GM12878 (cell line): Measurements from ENCODE around the gene CHTOP. TPM values are rescaled to one million over a fixed set of nuclear protein-coding genes. Genes with fewer than 3 reads are reported as not detected.
"Not testable (repeated sequence)": the region's sequence is repeated elsewhere in the genome, so short reads cannot be mapped to it uniquely, and the experiment has no call there.

Experiments
- ATAC-seq: fragments of 200-7000 bp; cut with Tn5 transposase; 3 replicates; pipeline ENCODE4 v1.9.1; 2020; ENCODE audit warnings: mild to moderate bottlenecking, moderate library complexity
- BruUV-seq: library from RNA; stranded (reverse); fragments of 400-500 nt; replicated peaks from 2 replicates; lab custom pipeline; 2021; lab: Mats Ljungman, UMichigan
- CTCF ChIA-PET: fragments of 300-600 bp; sonication (Branson Sonifier 250); formaldehyde crosslinking; extraction: SDS; loops from one replicate; lab custom pipeline; 2021; ENCODE audit warnings: inconsistent platforms; lab: Yijun Ruan, JAX
- POLR2A ChIA-PET: fragments of 350-600 bp; formaldehyde crosslinking; extraction: SDS; loops from one replicate; lab custom pipeline; 2021; ENCODE audit warnings: inconsistent platforms; lab: Charles Lee
- RAD21 ChIA-PET: fragments of 300-600 bp; sonication (Branson Sonifier 250); formaldehyde crosslinking; loops from one replicate; lab custom pipeline; 2023; ENCODE audit warnings: antibody characterized with exemption; ENCODE audit not compliant: unreplicated experiment; lab: Charles Lee
- SMC1A ChIA-PET: fragments of 300-600 bp; sonication (Branson Sonifier 250); formaldehyde crosslinking; loops from one replicate; lab custom pipeline; 2023; ENCODE audit not compliant: unreplicated experiment, uncharacterized antibody; lab: Charles Lee
- DNase-seq: peaks from one replicate; pipeline ENCODE4 v3.0.0-alpha.2; 2011; ENCODE audit warnings: low read depth, low spot score
- FAIRE-seq: peaks from 3 replicates; lab custom pipeline; 2011; peaks lifted over from hg19 to GRCh38; lab: Jason Lieb, UNC
- H2AFZ ChIP-seq: 2 replicates; pipeline ENCODE4 v1.6.0; 2011; ENCODE audit warnings: low read depth, low read length, control low read depth; ENCODE audit not compliant: control insufficient read depth
- H3K27ac ChIP-seq: 2 replicates; pipeline ENCODE4 v1.5.1; 2011; ENCODE audit warnings: control low read depth; ENCODE audit not compliant: control insufficient read depth, insufficient read depth
- H3K27me3 ChIP-seq, 2 experiments: replicated peaks in 1 of 2; 2 replicates each; pipeline versions ENCODE4 v1.6.0 to v1.6.1; 2011; ENCODE audit warnings: low read length in 1 of 2; ENCODE audit not compliant: control insufficient read depth in 2 of 2, insufficient read depth in 2 of 2
- H3K36me3 ChIP-seq, 2 experiments: 2 replicates each; pipeline ENCODE4 v1.5.1; 2011; ENCODE audit warnings: low read length in 1 of 2; ENCODE audit not compliant: control insufficient read depth in 2 of 2, insufficient read depth in 2 of 2
- H3K4me1 ChIP-seq: 2 replicates; pipeline ENCODE4 v1.6.1; 2011; ENCODE audit warnings: mild to moderate bottlenecking, low read length, moderate library complexity, mixed read lengths; ENCODE audit not compliant: control insufficient read depth, insufficient read depth
- H3K4me2 ChIP-seq: 2 replicates; pipeline ENCODE4 v1.6.0; 2011; ENCODE audit warnings: control low read depth; ENCODE audit not compliant: control insufficient read depth, insufficient read depth
- H3K4me3 ChIP-seq: fragments of 200-600 bp; sonication (generic); 2 replicates; pipeline ENCODE4 v1.5.1; 2016
- H3K79me2 ChIP-seq: 2 replicates; pipeline ENCODE4 v1.6.0; 2011; ENCODE audit warnings: low read length; ENCODE audit not compliant: control insufficient read depth, insufficient read depth
- H3K9ac ChIP-seq: 2 replicates; pipeline ENCODE4 v1.8.0; 2011; ENCODE audit warnings: low read length, control low read depth, mixed read lengths; ENCODE audit not compliant: control insufficient read depth, insufficient read depth
- H3K9me3 ChIP-seq: replicated peaks from 3 replicates; pipeline ENCODE4 v1.5.1; 2011; ENCODE audit warnings: mild to moderate bottlenecking, low read length; ENCODE audit not compliant: control insufficient read depth, insufficient read depth
- H4K20me1 ChIP-seq: 2 replicates; pipeline ENCODE4 v1.6.0; 2011; ENCODE audit not compliant: control insufficient read depth, insufficient read depth
- BACH1 ChIP-seq: fragments of 450-650 bp; IDR thresholded peaks from 2 replicates; pipeline ENCODE4 v1.6.1; 2017; ENCODE audit warnings: mild to moderate bottlenecking, borderline replicate concordance
- BRCA1 ChIP-seq: IDR thresholded peaks from 2 replicates; pipeline ENCODE4 v1.6.1; 2011; ENCODE audit warnings: low read depth, low read length, improper control_type of control experiment
- CUX1 ChIP-seq: IDR thresholded peaks from 2 replicates; pipeline ENCODE4 v1.6.1; 2012; ENCODE audit warnings: improper control_type of control experiment, low read depth, low read length; ENCODE audit not compliant: insufficient replicate concordance
- FOXK2 ChIP-seq: fragments of 450-650 bp; IDR thresholded peaks from 2 replicates; pipeline ENCODE4 v1.6.1; 2017; ENCODE audit warnings: mild to moderate bottlenecking, moderate library complexity
- MYB ChIP-seq: fragments of 150-350 bp; IDR thresholded peaks from 2 replicates; pipeline ENCODE4 v1.6.1; 2014; ENCODE audit warnings: mild to moderate bottlenecking, low read depth, low read length, borderline replicate concordance
- NFYB ChIP-seq: IDR thresholded peaks from 2 replicates; pipeline ENCODE4 v1.6.1; 2011; ENCODE audit warnings: low read depth, mild to moderate bottlenecking, low read length, improper control_type of control experiment, moderate library complexity; ENCODE audit not compliant: insufficient read depth
- PML ChIP-seq: IDR thresholded peaks from 2 replicates; pipeline ENCODE4 v1.6.1; 2012; ENCODE audit warnings: low read length, inconsistent platforms
- SPI1 ChIP-seq: IDR thresholded peaks from 2 replicates; pipeline ENCODE4 v1.6.1; 2011; ENCODE audit warnings: low read depth, mild to moderate bottlenecking, low read length, moderate library complexity, borderline replicate concordance; ENCODE audit not compliant: insufficient read depth
- ZNF207 ChIP-seq: fragments of 450-650 bp; IDR thresholded peaks from 2 replicates; pipeline ENCODE4 v1.6.1; 2014; ENCODE audit warnings: antibody characterized with exemption, mild to moderate bottlenecking, borderline replicate concordance
- WGBS: methylation state at CpG from one replicate; pipeline ENCODE4 v1.1.6; 2016; ENCODE audit warnings: low lambda C conversion rate; ENCODE audit not compliant: insufficient replicate concordance, insufficient coverage; ENCODE audit errors: missing lambda C conversion rate; 5-methylcytosine and 5-hydroxymethylcytosine counted together
- in situ Hi-C: fragments of 300-500 bp; cut with MboI; formaldehyde crosslinking; loops from 9 replicates; pipeline ENCODE4 v1.14.3; 2018; ENCODE audit warnings: mixed read lengths
- intact Hi-C: fragments of 100-400 bp; cut with micrococcal nuclease; formaldehyde crosslinking; loops from one replicate; pipeline ENCODE4 v1.14.2; 2022; ENCODE audit not compliant: unreplicated experiment
- polyA plus RNA-seq, 11 experiments: library from polyadenylated mRNA; depleted of rRNA in 4 of 11; unstranded in 6 of 11; stranded (reverse) in 5 of 11; fragments of >200 nt; fragmentation: Nextera tagmentation in 4 of 11; fragmentation: Illumina TruSeq in 1 of 11; extraction: Ambion mirVana in 4 of 11; extraction: Trizol in 1 of 11; gene quantifications; 1 replicate in 1 of 11; 2 replicates in 10 of 11; pipeline versions ENCODE4 v1.2.1 to v1.2.3, GENCODE V29; 2011 to 2016; ENCODE audit warnings: inconsistent platforms in 2 of 11, missing spikeins in 2 of 11, low read depth in 1 of 11
- total RNA-seq, 4 experiments: library from RNA; depleted of rRNA in 3 of 4; stranded (reverse); fragments of >200 nt in 3 of 4; fragmentation: Illumina TruSeq in 1 of 4; extraction: Trizol in 1 of 4; gene quantifications; 2 replicates each; pipeline versions ENCODE4 v1.2.1 to v1.2.3, GENCODE V29; 2013 to 2021

CHTOP gene
- total and polyA plus RNA-seq, 10 of the 15 experiments (the other 5 are each of a cell fraction or from before 2014, with no cell fraction given): 8.4 to 93.8 (median 52.3) TPM

- CTCF ChIA-PET: interaction anchor here (1.2 to 1.3 kb wide), 2 partner anchors 15 to 76 kb away, joined by 4 to 5 read pairs; no protein-coding TSS in a partner anchor
- no peak for ATAC-seq
- H4K20me1 ChIP-seq: no peaks in the 10 kb centered on the region
- H3K9me3 ChIP-seq: no peaks in the 10 kb centered on the region
- H3K36me3 ChIP-seq: no peaks in the 10 kb centered on the region
- TF ChIP-seq ZNF207: no peak
- no peak for TF ChIP-seq MYB
- TF ChIP-seq SPI1: no peak
- no peak for TF ChIP-seq PML
- TF ChIP-seq FOXK2: no peak
- no peak for TF ChIP-seq BACH1
- TF ChIP-seq NFYB: no peak
- no peak for TF ChIP-seq BRCA1
- TF ChIP-seq CUX1: no peak
- TF ChIP-seq, all 136 proteins: peak for 0
- in situ Hi-C loops: no loop called here
- no peak overlapping the region for H3K9ac ChIP-seq
- FAIRE-seq (no peak), DNase-seq (no peak)
- no peaks in the 10 kb centered on the region for H3K27me3 ChIP-seq
- intact Hi-C loops: no loop called here
- no TSS peak for BruUV-seq
- no peaks in the 10 kb centered on the region for H3K4me1 ChIP-seq
- no peaks in the 10 kb centered on the region for H3K79me2 ChIP-seq
- H3K4me2 ChIP-seq: no peak overlapping the region
- no peak overlapping the region for H2AFZ ChIP-seq
- ChIA-PET POLR2A (no interaction called here), SMC1A (interaction anchor here (1.0 kb wide), 1 partner anchor 54 kb away, joined by 3 read pairs; no protein-coding TSS in a partner anchor), RAD21 (no interaction called here)
- H3K4me3 ChIP-seq: no peak overlapping the region
- no peak overlapping the region for H3K27ac ChIP-seq
- 26% methylated on average over 5 of the region's 5 CpGs for WGBS
Measured at GRCh38 chr1:153587314-153587713, 46.6 kb upstream of the CHTOP start.

GRCh38 chr1:153588033-153588432 lies 45.8 kb upstream of the CHTOP start:
- DNase-seq, H3K9ac ChIP-seq, H3K4me2 ChIP-seq, RAD21 ChIA-PET, H3K79me2 ChIP-seq, H3K9me3 ChIP-seq, in situ Hi-C loops, H2AFZ ChIP-seq, ATAC-seq, BruUV-seq, FAIRE-seq, H3K27me3 ChIP-seq, H4K20me1 ChIP-seq, H3K4me3 ChIP-seq, intact Hi-C loops, H3K27ac ChIP-seq, H3K4me1 ChIP-seq, H3K36me3 ChIP-seq: not testable (repeated sequence)
- CTCF ChIA-PET: interaction anchor here (0.7 to 1.0 kb wide), 3 partner anchors 12 to 515 kb away, joined by 3 read pairs; no protein-coding TSS in a partner anchor
- POLR2A ChIA-PET: interaction anchor here (0.7 kb wide), 1 partner anchor 236 kb away, joined by 3 read pairs; no protein-coding TSS in a partner anchor
- WGBS: 69% methylated on average over 10 of the region's 10 CpGs
- SMC1A ChIA-PET: interaction anchor here (0.7 kb wide), 1 partner anchor 16 kb away, joined by 3 read pairs; no protein-coding TSS in a partner anchor
